Activated CD4-positive, alpha-beta T cell treated with anti-CD3 and anti-CD28 coated beads, Interleukin-2, amount 10 ng/mL, durations not matched to agents 7 days and 5 days (primary cell): Measurements from ENCODE around the gene FILIP1. TPM values are rescaled to one million over a fixed set of nuclear protein-coding genes. Genes with fewer than 3 reads are reported as not detected.

ENCODE experiments used
- CTCF ChIA-PET: fragments of 350-600 bp; sonication (Branson Sonifier 250); formaldehyde crosslinking; loops from one replicate; lab custom pipeline; 2021; ENCODE audit warnings: antibody characterized with exemption; lab: Charles Lee
- POLR2A ChIA-PET: fragments of 350-600 bp; sonication (Branson Sonifier 250); formaldehyde crosslinking; loops from one replicate; lab custom pipeline; 2021; ENCODE audit warnings: antibody characterized with exemption; lab: Charles Lee
- DNase-seq: peaks from one replicate; pipeline ENCODE4 v3.0.0-alpha.2; 2020
- H3K27ac Mint-ChIP-seq: one replicate; pipeline ENCODE4 v1.8.0; 2021; ENCODE audit warnings: mild to moderate bottlenecking, moderate library complexity, mixed read lengths
- H3K27me3 Mint-ChIP-seq: one replicate; pipeline ENCODE4 v1.8.0; 2021; ENCODE audit warnings: mixed read lengths
- H3K36me3 Mint-ChIP-seq: one replicate; pipeline ENCODE4 v1.8.0; 2021; ENCODE audit warnings: low read depth, mixed read lengths
- H3K4me1 Mint-ChIP-seq: one replicate; pipeline ENCODE4 v1.8.0; 2021; ENCODE audit warnings: mixed read lengths
- H3K4me3 Mint-ChIP-seq: one replicate; pipeline ENCODE4 v1.8.0; 2021; ENCODE audit warnings: mild to moderate bottlenecking, moderate library complexity, mixed read lengths
- H3K9me3 Mint-ChIP-seq: one replicate; pipeline ENCODE4 v1.8.0; 2021; ENCODE audit warnings: mixed read lengths
- total RNA-seq, 2 experiments: library from RNA; stranded (reverse); gene quantifications; one replicate each; pipeline ENCODE4 v1.2.3, GENCODE V29; 2021

Gene FILIP1
- total RNA-seq, 2 experiments from 2014 or later, result 0.04 TPM; not detected in 1

- Mint-ChIP-seq H3K36me3 (no peaks in the 10 kb centered on the region), H3K4me3 (no peak overlapping the region), H3K9me3 (no peaks in the 10 kb centered on the region), H3K27me3 (no peaks in the 10 kb centered on the region), H3K27ac (no peak overlapping the region), H3K4me1 (no peaks in the 10 kb centered on the region)
- POLR2A ChIA-PET, result no interaction called here
- CTCF ChIA-PET, result no interaction called here
- no peak for DNase-seq
These were observed 19.0 kb upstream of the FILIP1 start for GRCh38 chr6:75512591-75512990.

GRCh38 chr6:75505424-75505823 is 11.8 kb upstream of the FILIP1 start:
- CTCF ChIA-PET, result no interaction called here
- POLR2A ChIA-PET, result no interaction called here

GRCh38 chr6:75504465-75505222 is 11.0 kb upstream of the FILIP1 start:
- H3K4me1 Mint-ChIP-seq, result no peaks in the 10 kb centered on the region
- H3K27ac Mint-ChIP-seq, result no peak overlapping the region
- DNase-seq, result no peak
- H3K27me3 Mint-ChIP-seq, result peaks cover 6% of the 10 kb centered on the region
- POLR2A ChIA-PET, result no interaction called here
- no peaks in the 10 kb centered on the region for H3K9me3 Mint-ChIP-seq
- no peaks in the 10 kb centered on the region for H3K36me3 Mint-ChIP-seq
- no peak overlapping the region for H3K4me3 Mint-ChIP-seq
- CTCF ChIA-PET, result interaction anchor here (1.7 kb wide), 1 partner anchor 42 kb away, joined by 3 read pairs; no protein-coding TSS in a partner anchor

More at GRCh38 chr6:75505424-75505823, 11.8 kb upstream of the FILIP1 start:
- H3K36me3 Mint-ChIP-seq, result no peaks in the 10 kb centered on the region
- H3K4me3 Mint-ChIP-seq, result no peak overlapping the region
- H3K9me3 Mint-ChIP-seq, result no peaks in the 10 kb centered on the region
- no peaks in the 10 kb centered on the region for H3K27me3 Mint-ChIP-seq
- DNase-seq, result no peak
- H3K27ac Mint-ChIP-seq, result no peak overlapping the region
- no peaks in the 10 kb centered on the region for H3K4me1 Mint-ChIP-seq

GRCh38 chr6:75503291-75503690 is 9.7 kb upstream of the FILIP1 start:
- ChIA-PET CTCF (interaction anchor here (1.7 kb wide), 1 partner anchor 41 kb away, joined by 3 read pairs; no protein-coding TSS in a partner anchor), POLR2A (no interaction called here)
- no peak overlapping the region for H3K27ac Mint-ChIP-seq
- no peaks in the 10 kb centered on the region for H3K9me3 Mint-ChIP-seq
- no peak for DNase-seq
- H3K4me3 Mint-ChIP-seq, result no peak overlapping the region
- no peaks in the 10 kb centered on the region for H3K36me3 Mint-ChIP-seq
- peaks cover 6% of the 10 kb centered on the region for H3K27me3 Mint-ChIP-seq
- H3K4me1 Mint-ChIP-seq, result no peaks in the 10 kb centered on the region

GRCh38 chr6:75502884-75503283 is 9.3 kb upstream of the FILIP1 start:
- Mint-ChIP-seq H3K4me3 (no peak overlapping the region), H3K4me1 (no peaks in the 10 kb centered on the region), H3K27me3 (peaks cover 7% of the 10 kb centered on the region), H3K36me3 (no peaks in the 10 kb centered on the region), H3K27ac (no peak overlapping the region), H3K9me3 (no peaks in the 10 kb centered on the region)
- no peak for DNase-seq
- ChIA-PET CTCF (interaction anchor here (1.7 kb wide), 1 partner anchor 40 kb away, joined by 3 read pairs; no protein-coding TSS in a partner anchor), POLR2A (no interaction called here)

- H3K27me3 Mint-ChIP-seq, result peaks cover 8% of the 10 kb centered on the region
- CTCF ChIA-PET, result interaction anchor here (0.7 kb wide), 1 partner anchor 199 kb away, joined by 3 read pairs; no protein-coding TSS in a partner anchor
- no peak overlapping the region for H3K4me3 Mint-ChIP-seq
- H3K36me3 Mint-ChIP-seq, result no peaks in the 10 kb centered on the region
- no peaks in the 10 kb centered on the region for H3K9me3 Mint-ChIP-seq
- POLR2A ChIA-PET, result no interaction called here
- DNase-seq, result no peak
- H3K4me1 Mint-ChIP-seq, result no peaks in the 10 kb centered on the region
- no peak overlapping the region for H3K27ac Mint-ChIP-seq
These were observed 8.2 kb upstream of the FILIP1 start for GRCh38 chr6:75501756-75502155.

- CTCF ChIA-PET, result interaction anchor here (1.4 kb wide), 1 partner anchor 23 kb away, joined by 3 read pairs; no protein-coding TSS in a partner anchor
These were observed 6.0 kb upstream of the FILIP1 start for GRCh38 chr6:75499640-75500039.

GRCh38 chr6:75498862-75499261 is 5.3 kb upstream of the FILIP1 start:
- H3K27me3 Mint-ChIP-seq, result peaks cover 21% of the 10 kb centered on the region
- no peaks in the 10 kb centered on the region for H3K36me3 Mint-ChIP-seq
- POLR2A ChIA-PET, result no interaction called here
- H3K27ac Mint-ChIP-seq, result no peak overlapping the region
- H3K4me3 Mint-ChIP-seq, result no peak overlapping the region
- no peaks in the 10 kb centered on the region for H3K9me3 Mint-ChIP-seq
- peaks cover 10% of the 10 kb centered on the region for H3K4me1 Mint-ChIP-seq
- no peak for DNase-seq
- CTCF ChIA-PET, result no interaction called here

More at GRCh38 chr6:75499640-75500039, 6.0 kb upstream of the FILIP1 start:
- H3K9me3 Mint-ChIP-seq, result no peaks in the 10 kb centered on the region
- H3K36me3 Mint-ChIP-seq, result no peaks in the 10 kb centered on the region
- peaks cover 10% of the 10 kb centered on the region for H3K4me1 Mint-ChIP-seq
- H3K4me3 Mint-ChIP-seq, result no peak overlapping the region
- no peak overlapping the region for H3K27ac Mint-ChIP-seq
- peaks cover 14% of the 10 kb centered on the region for H3K27me3 Mint-ChIP-seq
- DNase-seq, result no peak
- POLR2A ChIA-PET, result no interaction called here

- CTCF ChIA-PET, result no interaction called here
These were observed 4.4 kb upstream of the FILIP1 start for GRCh38 chr6:75497994-75498393.

GRCh38 chr6:75495011-75495410 is 1.4 kb upstream of the FILIP1 start:
- H3K4me1 Mint-ChIP-seq, result peaks cover 10% of the 10 kb centered on the region
- no peaks in the 10 kb centered on the region for H3K9me3 Mint-ChIP-seq
- H3K27ac Mint-ChIP-seq, result no peak overlapping the region
- POLR2A ChIA-PET, result no interaction called here
- no peak overlapping the region for H3K4me3 Mint-ChIP-seq
- CTCF ChIA-PET, result interaction anchor here (0.6 to 1.4 kb wide), 3 partner anchors 8 to 1437 kb away, joined by 3 read pairs; no protein-coding TSS in a partner anchor
- no peaks in the 10 kb centered on the region for H3K36me3 Mint-ChIP-seq
- H3K27me3 Mint-ChIP-seq, result peaks cover 48% of the 10 kb centered on the region
- DNase-seq, result no peak

More at GRCh38 chr6:75497994-75498393, 4.4 kb upstream of the FILIP1 start:
- Mint-ChIP-seq H3K4me3 (no peak overlapping the region), H3K9me3 (no peaks in the 10 kb centered on the region), H3K4me1 (peaks cover 10% of the 10 kb centered on the region), H3K27me3 (peaks cover 30% of the 10 kb centered on the region), H3K36me3 (no peaks in the 10 kb centered on the region), H3K27ac (no peak overlapping the region)
- POLR2A ChIA-PET, result no interaction called here
- DNase-seq, result no peak

GRCh38 chr6:75494290-75494689 is 690 bp upstream of the FILIP1 start:
- H3K36me3 Mint-ChIP-seq, result no peaks in the 10 kb centered on the region
- CTCF ChIA-PET, result no interaction called here
- H3K27ac Mint-ChIP-seq, result no peak overlapping the region
- peaks cover 47% of the 10 kb centered on the region for H3K27me3 Mint-ChIP-seq
- no peaks in the 10 kb centered on the region for H3K9me3 Mint-ChIP-seq
- POLR2A ChIA-PET, result no interaction called here
- no peak overlapping the region for H3K4me3 Mint-ChIP-seq
- H3K4me1 Mint-ChIP-seq, result peaks cover 10% of the 10 kb centered on the region
- no peak for DNase-seq

- Mint-ChIP-seq H3K4me3 (no peak overlapping the region), H3K9me3 (no peaks in the 10 kb centered on the region), H3K4me1 (peaks cover 10% of the 10 kb centered on the region), H3K27ac (no peak overlapping the region), H3K27me3 (peaks cover 53% of the 10 kb centered on the region), H3K36me3 (no peaks in the 10 kb centered on the region)
- ChIA-PET POLR2A (no interaction called here), CTCF (no interaction called here)
- DNase-seq, result no peak
These were observed 1.0 kb downstream of the FILIP1 start for GRCh38 chr6:75492386-75493153.

- CTCF ChIA-PET, result no interaction called here
- H3K4me3 Mint-ChIP-seq, result no peak overlapping the region
- H3K4me1 Mint-ChIP-seq, result peaks cover 10% of the 10 kb centered on the region
- H3K27me3 Mint-ChIP-seq, result peaks cover 59% of the 10 kb centered on the region
- DNase-seq, result no peak
- H3K27ac Mint-ChIP-seq, result no peak overlapping the region
- no peaks in the 10 kb centered on the region for H3K9me3 Mint-ChIP-seq
- POLR2A ChIA-PET, result no interaction called here
- no peaks in the 10 kb centered on the region for H3K36me3 Mint-ChIP-seq
These were observed 2.3 kb downstream of the FILIP1 start for GRCh38 chr6:75491291-75491690.
